SH-SY5Y (cell line): Measurements from ENCODE around the gene TTC13.

Experiments used
- GATA2 ChIP-seq: IDR thresholded peaks from 2 replicates; pipeline ENCODE4 v1.6.1; 2011; ENCODE audit warnings: mild to moderate bottlenecking, low read depth, low read length
- GATA3 ChIP-seq: IDR thresholded peaks from 2 replicates; pipeline ENCODE4 v1.6.1; 2011; ENCODE audit warnings: low read depth, mild to moderate bottlenecking, low read length, moderate library complexity

- no peak for TF ChIP-seq GATA2
- TF ChIP-seq GATA3 = no peak
These were observed 103.3 kb downstream of the TTC13 start for GRCh38 chr1:230875370-230875769.
